ENCODE measurements around the gene TACC3. TPM values are rescaled to one million over a fixed set of nuclear protein-coding genes. Genes with fewer than 3 reads are reported as not detected.

TACC3 gene
- total RNA-seq, 1 donor from 2014 or later = 20.5 TPM

DNA sequence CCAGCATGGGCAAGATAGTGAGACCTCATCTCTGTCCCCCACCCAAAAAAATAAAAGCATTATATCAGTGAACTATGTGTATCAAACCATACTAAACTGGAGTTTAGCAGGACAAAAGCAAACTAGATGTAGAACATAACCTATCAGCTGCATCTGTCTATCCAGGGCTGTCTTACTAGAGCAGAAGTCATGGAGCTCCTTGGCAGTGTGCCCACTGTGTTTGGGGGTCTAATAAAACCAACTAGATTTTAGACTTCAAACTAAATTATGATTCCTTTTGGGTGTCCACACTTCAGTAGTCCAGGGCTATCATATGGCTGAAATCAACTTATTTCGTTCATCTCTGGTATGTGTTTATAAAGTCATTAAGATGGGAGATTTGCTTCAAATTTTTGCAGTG is 17.5 kb upstream of the TACC3 start:
- intact Hi-C loops (cut with micrococcal nuclease) = no loop called here
- no peak for ATAC-seq (ENCODE audit: low read depth)
- CTCF ChIA-PET = interaction anchor here (3.3 kb wide), 1 partner anchor 11 kb away, joined by 15 read pairs; no protein-coding TSS in a partner anchor
- no peak overlapping the region for H3K4me3 Mint-ChIP-seq
- DNase-seq = no peak
- H3K36me3 Mint-ChIP-seq (ENCODE audit: low read depth) = peaks cover 70% of the 10 kb centered on the region
- TF ChIP-seq, protein P1, sequence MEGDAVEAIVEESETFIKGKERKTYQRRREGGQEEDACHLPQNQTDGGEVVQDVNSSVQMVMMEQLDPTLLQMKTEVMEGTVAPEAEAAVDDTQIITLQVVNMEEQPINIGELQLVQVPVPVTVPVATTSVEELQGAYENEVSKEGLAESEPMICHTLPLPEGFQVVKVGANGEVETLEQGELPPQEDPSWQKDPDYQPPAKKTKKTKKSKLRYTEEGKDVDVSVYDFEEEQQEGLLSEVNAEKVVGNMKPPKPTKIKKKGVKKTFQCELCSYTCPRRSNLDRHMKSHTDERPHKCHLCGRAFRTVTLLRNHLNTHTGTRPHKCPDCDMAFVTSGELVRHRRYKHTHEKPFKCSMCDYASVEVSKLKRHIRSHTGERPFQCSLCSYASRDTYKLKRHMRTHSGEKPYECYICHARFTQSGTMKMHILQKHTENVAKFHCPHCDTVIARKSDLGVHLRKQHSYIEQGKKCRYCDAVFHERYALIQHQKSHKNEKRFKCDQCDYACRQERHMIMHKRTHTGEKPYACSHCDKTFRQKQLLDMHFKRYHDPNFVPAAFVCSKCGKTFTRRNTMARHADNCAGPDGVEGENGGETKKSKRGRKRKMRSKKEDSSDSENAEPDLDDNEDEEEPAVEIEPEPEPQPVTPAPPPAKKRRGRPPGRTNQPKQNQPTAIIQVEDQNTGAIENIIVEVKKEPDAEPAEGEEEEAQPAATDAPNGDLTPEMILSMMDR (IDR thresholded peaks at IDR 0.05) = no peak
- peaks cover 8% of the 10 kb centered on the region for H3K4me1 Mint-ChIP-seq
- POLR2A ChIA-PET = interaction anchor here (0.6 kb wide), 1 partner anchor 9 kb away, joined by 3 read pairs; the partner anchor contains the start of gene SLBP
- H3K9me3 Mint-ChIP-seq = no peaks in the 10 kb centered on the region
- no peaks in the 10 kb centered on the region for H3K27me3 Mint-ChIP-seq
- H3K27ac Mint-ChIP-seq = no peak overlapping the region

DNA sequence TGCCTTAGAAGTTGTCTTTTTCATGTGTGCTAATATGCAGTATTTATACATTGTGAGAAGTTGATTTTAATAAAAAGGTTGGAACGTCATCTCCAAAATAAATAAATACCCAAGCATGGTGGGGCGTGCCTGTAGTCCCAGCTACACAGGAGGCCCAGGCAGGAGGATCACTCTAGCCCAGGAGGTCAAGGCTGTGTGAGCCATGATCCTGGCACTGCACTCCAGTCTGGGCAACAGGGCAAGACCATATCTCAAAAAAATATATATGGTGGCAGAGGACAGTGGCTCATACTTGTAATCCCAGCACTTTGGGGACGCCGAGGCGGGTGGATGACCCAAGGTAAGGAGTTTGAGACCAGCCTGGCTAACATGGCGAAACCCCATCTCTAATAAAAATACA is 15.6 kb upstream of the TACC3 start:
- TF ChIP-seq, protein P1 (IDR thresholded peaks at IDR 0.05) = no peak
- Mint-ChIP-seq H3K27ac (no peak overlapping the region), H3K4me1 (peaks cover 26% of the 10 kb centered on the region), H3K9me3 (no peaks in the 10 kb centered on the region), H3K36me3 (ENCODE audit: low read depth) (peaks cover 64% of the 10 kb centered on the region), H3K4me3 (no peak overlapping the region), H3K27me3 (no peaks in the 10 kb centered on the region)
- ATAC-seq (ENCODE audit: low read depth) = no peak
- ChIA-PET POLR2A (no interaction called here), CTCF (interaction anchor here (1.6 kb wide), 1 partner anchor 13 kb away, joined by 10 read pairs; no protein-coding TSS in a partner anchor)
- no peak for DNase-seq
- intact Hi-C loops (cut with micrococcal nuclease) = no loop called here

DNA sequence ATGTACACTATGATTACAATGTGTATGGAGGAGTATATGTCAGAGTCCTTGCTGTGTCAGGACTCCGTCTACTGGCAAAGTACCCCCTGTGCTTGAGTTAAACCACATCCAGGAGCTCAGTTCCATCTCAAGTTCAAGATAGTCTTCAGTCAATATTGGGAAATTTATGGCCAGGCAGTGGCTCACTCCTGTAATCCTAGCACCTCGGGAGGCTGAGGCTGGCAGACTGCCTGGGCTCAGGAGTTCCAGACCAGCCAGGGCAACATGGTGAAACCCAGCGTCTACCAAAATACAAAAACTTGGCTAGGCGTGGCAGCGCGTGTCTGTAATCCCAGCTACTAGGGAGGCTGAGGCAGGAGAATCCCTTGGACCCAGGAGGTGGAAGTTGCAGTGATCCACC is 15.0 kb upstream of the TACC3 start:
- H3K9me3 Mint-ChIP-seq = no peaks in the 10 kb centered on the region
- ChIA-PET CTCF (interaction anchor here (1.6 kb wide), 1 partner anchor 13 kb away, joined by 10 read pairs; no protein-coding TSS in a partner anchor), POLR2A (no interaction called here)
- H3K27ac Mint-ChIP-seq = no peak overlapping the region
- DNase-seq (no peak), ATAC-seq (ENCODE audit: low read depth) (no peak)
- H3K4me1 Mint-ChIP-seq = peaks cover 33% of the 10 kb centered on the region
- intact Hi-C loops (cut with micrococcal nuclease) = no loop called here
- no peak overlapping the region for H3K4me3 Mint-ChIP-seq
- peaks cover 67% of the 10 kb centered on the region for H3K36me3 Mint-ChIP-seq (ENCODE audit: low read depth)
- H3K27me3 Mint-ChIP-seq = no peaks in the 10 kb centered on the region
- TF ChIP-seq, protein P1 (IDR thresholded peaks at IDR 0.05) = no peak

DNA sequence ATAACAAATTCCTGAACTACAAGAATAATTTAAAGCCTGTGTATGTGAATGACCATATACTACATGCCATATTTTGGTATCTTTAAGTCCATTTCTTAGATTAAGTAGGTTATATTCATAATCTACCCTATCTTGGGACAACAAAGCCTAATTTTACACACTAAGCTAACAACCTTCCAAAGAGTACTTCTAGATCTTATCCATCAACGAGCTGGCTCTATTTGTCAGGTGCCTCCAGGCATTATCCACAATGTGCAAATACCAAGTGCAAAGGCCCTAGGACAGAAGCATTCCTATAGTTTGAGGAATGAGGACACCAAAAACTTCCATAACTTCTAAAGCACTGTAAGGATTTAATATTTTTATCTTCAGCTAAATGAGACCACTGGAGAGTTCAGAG is 12.7 kb upstream of the TACC3 start:
- Mint-ChIP-seq H3K36me3 (ENCODE audit: low read depth) (peaks cover 58% of the 10 kb centered on the region), H3K27ac (peak overlapping the region; percentile 18), H3K9me3 (no peaks in the 10 kb centered on the region), H3K4me1 (peaks cover 43% of the 10 kb centered on the region), H3K4me3 (peak overlapping the region; percentile 19), H3K27me3 (no peaks in the 10 kb centered on the region)
- DNase-seq (no peak), ATAC-seq (ENCODE audit: low read depth) (no peak)
- TF ChIP-seq, protein P1 (IDR thresholded peaks at IDR 0.05) = no peak
- ChIA-PET CTCF (interaction anchor here (1.2 to 3.6 kb wide), 2 partner anchors 16 to 17 kb away, joined by 3 to 31 read pairs; no protein-coding TSS in a partner anchor), POLR2A (interaction anchor here (0.5 to 0.7 kb wide), 2 partner anchors 15 to 297 kb away, joined by 3 to 4 read pairs; no protein-coding TSS in a partner anchor)
- intact Hi-C loops (cut with micrococcal nuclease) = no loop called here

DNA sequence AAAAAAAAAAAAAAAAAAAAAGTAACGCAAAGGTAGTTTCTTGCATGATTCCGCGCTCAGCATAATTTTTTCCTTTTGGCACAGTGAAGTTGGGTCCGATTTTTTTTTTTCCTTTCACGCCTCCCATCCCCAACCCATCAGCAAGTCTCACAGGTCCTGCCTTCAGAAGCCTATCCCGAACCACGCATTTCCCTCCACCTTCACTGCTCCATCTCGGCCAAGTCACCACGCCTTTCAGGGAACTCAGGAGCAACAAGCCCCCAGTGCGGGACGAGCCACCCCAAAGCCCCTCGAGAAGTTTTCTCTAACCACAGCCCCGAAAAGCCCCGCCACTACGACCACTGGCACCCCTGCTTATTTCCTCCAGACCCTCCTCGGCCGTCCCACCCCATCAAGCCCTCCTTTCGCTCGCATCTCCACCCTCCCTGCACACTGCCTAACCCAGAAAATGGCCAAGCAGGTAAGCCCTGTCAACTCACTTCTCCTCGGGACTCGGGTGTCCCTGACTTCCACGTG is 10.2 kb upstream of the TACC3 start:
- Mint-ChIP-seq H3K36me3 (ENCODE audit: low read depth) (peaks cover 41% of the 10 kb centered on the region), H3K9me3 (no peaks in the 10 kb centered on the region), H3K4me3 (peak overlapping the region; percentile 88), H3K4me1 (peaks cover 68% of the 10 kb centered on the region), H3K27me3 (no peaks in the 10 kb centered on the region), H3K27ac (peak overlapping the region; percentile 86)
- ChIA-PET POLR2A (interaction anchor here (0.7 to 4.2 kb wide), 5 partner anchors 12 to 576 kb away, joined by 7 to 138 read pairs (median 10); partner anchors contain the start of genes NSD2, TACC3 and TMEM129), CTCF (interaction anchor here (1.5 to 4.2 kb wide), 2 partner anchors 12 to 18 kb away, joined by 4 to 30 read pairs; no protein-coding TSS in a partner anchor)
- intact Hi-C loops (cut with micrococcal nuclease) = loop anchor here (10.0 kb wide), 1 partner anchor 1364 kb away; the partner anchor contains the start of genes HTT and HTT-AS
- TF ChIP-seq, protein P1 (IDR thresholded peaks at IDR 0.05) = no peak
- DNase-seq (no peak), ATAC-seq (ENCODE audit: low read depth) (no peak)
